Head of caudate nucleus (tissue), 42 donors: ENCODE results near the gene CST3.
"Not testable (repeated sequence)": the region's sequence is repeated elsewhere in the genome, so short reads cannot be mapped to it uniquely, and the experiment has no call there.

Source experiments
- DNase-seq, 42 donors: peaks; one replicate each; pipeline versions ENCODE4 v3.0.0 to v3.0.0-alpha.2; 2020 to 2021; ENCODE audit warnings: mixed read lengths in 7 of 42
- intact Hi-C: fragments of 100-400 bp; cut with DNase I; formaldehyde crosslinking; loops from one replicate; pipeline ENCODE4 v1.15.0; 2022

The CST3 gene

GRCh38 chr20:23631981-23632710 is 5.6 kb downstream of the CST3 start:
- DNase-seq, result peak in 12 of 42 donors; percentile 35 to 66 (median 44)
- intact Hi-C loops, result no loop called here

DNA sequence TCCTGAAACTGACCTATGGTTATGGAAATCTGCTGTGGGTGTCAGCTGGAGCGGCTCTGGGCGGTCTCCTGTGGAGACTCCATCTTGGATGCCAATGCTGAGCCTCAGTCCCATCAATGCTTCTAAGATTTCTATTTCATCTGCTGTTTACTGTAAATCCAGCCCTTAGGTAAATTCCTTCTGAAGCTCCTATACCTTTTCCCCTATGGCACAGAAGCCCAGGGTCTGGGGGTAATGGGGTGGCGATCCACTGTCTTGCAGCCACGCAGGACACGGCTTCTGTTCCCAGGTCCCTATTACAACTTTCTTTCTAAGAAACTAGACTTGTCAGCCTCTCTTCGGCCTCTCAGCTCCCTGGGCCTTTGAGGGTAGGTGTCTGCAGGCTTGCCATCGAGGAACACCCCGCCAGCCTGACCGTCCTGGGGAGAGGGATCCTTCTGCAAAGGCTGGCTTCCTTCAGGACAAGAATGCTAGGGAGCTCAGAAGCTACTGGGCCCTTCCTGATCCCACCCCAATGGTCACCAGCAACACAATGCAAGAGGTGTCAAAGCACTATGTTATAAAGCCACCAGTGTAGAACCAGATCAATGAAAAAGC is 6.4 kb downstream of the CST3 start:
- intact Hi-C loops, result no loop called here
- peak in 1 of 42 donors; percentile 42 for DNase-seq

DNA sequence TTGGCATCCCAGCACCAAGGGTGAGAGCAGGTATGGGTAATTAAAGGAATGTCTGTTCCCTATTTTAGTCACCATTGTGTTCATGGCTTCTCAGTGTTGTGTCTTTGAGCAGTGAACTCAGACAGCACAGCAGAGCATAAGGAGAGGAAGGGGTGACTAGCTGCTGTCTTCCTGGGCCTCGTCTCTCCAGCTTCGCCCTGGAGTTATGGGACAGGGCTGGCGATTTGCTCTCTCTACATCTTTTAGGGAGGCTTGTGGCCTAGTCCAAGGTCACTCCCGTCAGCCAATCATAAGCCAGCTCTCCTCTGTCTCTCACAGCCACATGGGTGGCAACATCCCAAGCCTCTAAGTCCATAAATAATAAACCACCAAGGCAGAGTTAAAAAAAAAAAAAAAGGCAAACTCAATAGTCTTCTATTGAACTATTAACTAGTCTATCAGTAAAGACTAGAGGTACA is 7.3 kb downstream of the CST3 start:
- intact Hi-C loops, result no loop called here
- DNase-seq, result peak in 1 of 42 donors; percentile 40

GRCh38 chr20:23629542-23630391 is 8.0 kb downstream of the CST3 start:
- intact Hi-C loops, result no loop called here

GRCh38 chr20:23629017-23629541 is 8.7 kb downstream of the CST3 start:
- intact Hi-C loops, result no loop called here
- peak in 1 of 42 donors; percentile 38 for DNase-seq

More at GRCh38 chr20:23629542-23630391, 8.0 kb downstream of the CST3 start:
- DNase-seq, result peak in 1 of 42 donors; percentile 38

GRCh38 chr20:23628402-23629016 is 9.2 kb downstream of the CST3 start:
- intact Hi-C loops, result no loop called here
- peak in 1 of 42 donors; percentile 41 for DNase-seq

- intact Hi-C loops, result no loop called here
- no peak for DNase-seq
Observed at GRCh38 chr20:23627501-23627900, 10.3 kb downstream of the CST3 start.

- peak in 1 of 42 donors; percentile 17 for DNase-seq
- intact Hi-C loops, result no loop called here
Observed at GRCh38 chr20:23626040-23626620, 11.6 kb downstream of the CST3 start.

GRCh38 chr20:23625236-23625964 is 12.4 kb downstream of the CST3 start:
- DNase-seq, result peak in 1 of 42 donors; percentile 25
- intact Hi-C loops, result no loop called here

DNA sequence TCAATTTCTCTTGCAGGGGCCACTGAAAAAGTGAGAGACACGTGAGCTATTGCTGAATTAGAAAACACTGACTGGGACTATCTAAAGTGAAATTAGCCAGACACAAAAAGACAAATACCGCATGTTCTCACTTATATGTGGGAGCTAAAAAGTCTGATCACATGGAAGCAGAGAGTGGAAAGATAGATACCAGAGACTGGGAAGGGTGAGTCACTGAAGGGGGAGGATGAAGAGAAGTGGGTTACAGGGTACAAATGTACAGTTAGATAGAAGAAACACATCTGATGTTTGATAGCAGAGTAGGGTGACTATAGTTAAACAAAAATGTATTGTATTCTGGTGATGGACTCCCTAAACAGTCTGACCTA is 13.4 kb downstream of the CST3 start:
- intact Hi-C loops, result no loop called here

GRCh38 chr20:23623666-23624323 is 14.0 kb downstream of the CST3 start:
- no peak for DNase-seq
- intact Hi-C loops, result no loop called here

More for the DNA sequence above, 13.4 kb downstream of the CST3 start:
- no peak for DNase-seq

- intact Hi-C loops, result no loop called here
- DNase-seq, result peak in 6 of 42 donors; percentile 39 to 81 (median 60)
Observed at GRCh38 chr20:23622839-23623343, 14.9 kb downstream of the CST3 start.

GRCh38 chr20:23622401-23622800 is 15.4 kb downstream of the CST3 start:
- intact Hi-C loops, DNase-seq: not testable (repeated sequence)

GRCh38 chr20:23620670-23621386 is 16.9 kb downstream of the CST3 start:
- peak in 1 of 42 donors; percentile 21 for DNase-seq
- intact Hi-C loops, result not testable (repeated sequence)

- peak in 1 of 42 donors; percentile 36 for DNase-seq
- intact Hi-C loops, result no loop called here
Observed at GRCh38 chr20:23614163-23614562, 23.6 kb downstream of the CST3 start.

DNA sequence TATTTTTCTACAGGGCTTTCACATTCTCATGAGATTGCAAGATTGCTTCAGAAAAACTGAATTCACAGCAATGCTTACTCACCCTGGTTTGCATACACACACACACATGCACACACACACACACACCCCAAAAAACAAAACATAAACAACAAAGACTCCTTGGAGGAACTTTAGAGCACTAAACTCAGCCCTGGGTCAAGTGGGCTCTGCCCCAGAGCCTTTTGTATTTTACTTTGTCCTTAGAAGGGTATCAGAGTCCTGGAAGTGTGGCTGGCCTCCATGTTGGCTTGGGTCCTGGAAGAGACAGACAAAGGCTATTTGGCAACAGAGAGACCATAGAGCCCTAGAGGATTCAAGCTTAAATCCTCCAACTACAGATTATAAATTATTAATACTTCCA is 24.1 kb downstream of the CST3 start:
- intact Hi-C loops, result no loop called here
- peak in 7 of 42 donors; percentile 26 to 58 (median 44) for DNase-seq

GRCh38 chr20:23612396-23612795 is 25.4 kb downstream of the CST3 start:
- peak in 2 of 42 donors; percentile 34 to 42 for DNase-seq
- intact Hi-C loops, result no loop called here
